ENCODE data around the gene KMT2C. TPM values are rescaled to one million over a fixed set of nuclear protein-coding genes. Genes with fewer than 3 reads are reported as not detected.
"Not testable (repeated sequence)": the region's sequence is repeated elsewhere in the genome, so short reads cannot be mapped to it uniquely, and the experiment has no call there.

The KMT2C gene
- total RNA-seq, 1 donor from 2014 or later, result 136 TPM

DNA sequence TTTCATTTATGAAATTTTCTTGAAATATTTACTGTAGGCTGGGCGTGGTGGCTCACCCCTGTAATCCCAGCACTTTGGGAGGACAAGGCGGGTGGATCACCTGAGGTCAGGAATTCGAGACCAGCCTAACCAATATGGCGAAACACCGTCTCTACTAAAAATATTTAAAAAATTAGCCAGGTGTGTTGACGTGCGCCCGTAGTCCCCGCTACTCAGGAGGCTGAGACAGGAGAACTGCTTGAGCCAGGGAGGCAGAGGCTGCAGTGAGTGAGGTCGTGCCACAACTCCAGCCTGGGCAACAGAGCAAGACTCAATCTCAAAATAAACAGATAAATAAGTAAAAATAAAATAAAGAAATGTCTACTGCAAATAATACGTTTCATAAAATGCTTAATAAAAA, 192.3 kb downstream of the KMT2C start:
- H3K27ac Mint-ChIP-seq (ENCODE audit: unreplicated experiment); H3K4me3 Mint-ChIP-seq (ENCODE audit: unreplicated experiment); H3K27me3 Mint-ChIP-seq (ENCODE audit: unreplicated experiment); H3K4me1 Mint-ChIP-seq (ENCODE audit: low read depth, unreplicated experiment); H3K36me3 Mint-ChIP-seq (ENCODE audit: unreplicated experiment); DNase-seq; H3K9me3 Mint-ChIP-seq (ENCODE audit: unreplicated experiment): not testable (repeated sequence)

DNA sequence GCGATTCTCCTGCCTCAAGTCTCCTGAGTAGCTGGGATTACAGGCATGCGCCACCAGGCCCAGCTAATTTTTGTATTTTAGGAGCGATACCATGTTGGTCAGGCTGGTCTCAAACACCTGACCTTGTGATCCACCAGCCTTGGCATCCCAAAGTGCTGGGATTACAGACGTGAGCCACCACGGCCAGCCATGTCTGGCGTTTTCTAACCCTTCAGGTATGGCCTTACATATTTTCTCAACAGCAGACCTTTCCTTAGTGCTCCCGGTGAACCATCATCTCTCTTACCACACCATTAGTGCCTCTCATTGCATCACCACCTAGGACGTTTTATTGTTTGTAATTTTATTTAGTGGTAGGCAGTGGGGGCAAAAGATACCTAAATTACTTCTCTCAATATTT, 194.5 kb downstream of the KMT2C start:
- H3K4me3 Mint-ChIP-seq (ENCODE audit: unreplicated experiment); H3K27me3 Mint-ChIP-seq (ENCODE audit: unreplicated experiment); H3K9me3 Mint-ChIP-seq (ENCODE audit: unreplicated experiment); H3K4me1 Mint-ChIP-seq (ENCODE audit: low read depth, unreplicated experiment); H3K27ac Mint-ChIP-seq (ENCODE audit: unreplicated experiment); DNase-seq; H3K36me3 Mint-ChIP-seq (ENCODE audit: unreplicated experiment): not testable (repeated sequence)

GRCh38 chr7:152236306-152236705, 199.5 kb downstream of the KMT2C start:
- not testable (repeated sequence) for H3K36me3 Mint-ChIP-seq (ENCODE audit: unreplicated experiment); H3K27ac Mint-ChIP-seq (ENCODE audit: unreplicated experiment); H3K4me3 Mint-ChIP-seq (ENCODE audit: unreplicated experiment); H3K27me3 Mint-ChIP-seq (ENCODE audit: unreplicated experiment); H3K4me1 Mint-ChIP-seq (ENCODE audit: low read depth, unreplicated experiment); DNase-seq; H3K9me3 Mint-ChIP-seq (ENCODE audit: unreplicated experiment)

GRCh38 chr7:152234421-152234820, 201.4 kb downstream of the KMT2C start:
- not testable (repeated sequence) for H3K4me1 Mint-ChIP-seq (ENCODE audit: low read depth, unreplicated experiment); H3K36me3 Mint-ChIP-seq (ENCODE audit: unreplicated experiment); H3K27ac Mint-ChIP-seq (ENCODE audit: unreplicated experiment); H3K27me3 Mint-ChIP-seq (ENCODE audit: unreplicated experiment); H3K4me3 Mint-ChIP-seq (ENCODE audit: unreplicated experiment); H3K9me3 Mint-ChIP-seq (ENCODE audit: unreplicated experiment); DNase-seq

DNA sequence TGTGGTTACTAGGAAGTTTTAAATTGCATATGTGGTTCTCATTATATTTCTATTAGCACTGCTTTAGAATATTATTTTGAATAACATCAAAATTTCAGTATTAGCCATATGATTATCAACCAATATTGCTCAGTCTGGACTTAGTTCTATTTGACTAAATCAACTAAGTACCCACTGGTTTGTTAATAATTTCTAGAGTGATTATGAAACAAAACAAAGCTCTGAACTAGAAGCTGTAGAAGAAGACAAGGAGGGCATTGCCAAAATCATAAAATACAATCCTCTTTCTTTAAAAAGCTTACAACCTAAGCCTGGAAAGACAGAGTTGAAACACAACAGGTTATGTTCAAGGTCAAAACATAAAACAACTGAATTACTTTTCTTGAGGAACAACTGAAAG, 204.7 kb downstream of the KMT2C start:
- TF ChIP-seq, protein P1, sequence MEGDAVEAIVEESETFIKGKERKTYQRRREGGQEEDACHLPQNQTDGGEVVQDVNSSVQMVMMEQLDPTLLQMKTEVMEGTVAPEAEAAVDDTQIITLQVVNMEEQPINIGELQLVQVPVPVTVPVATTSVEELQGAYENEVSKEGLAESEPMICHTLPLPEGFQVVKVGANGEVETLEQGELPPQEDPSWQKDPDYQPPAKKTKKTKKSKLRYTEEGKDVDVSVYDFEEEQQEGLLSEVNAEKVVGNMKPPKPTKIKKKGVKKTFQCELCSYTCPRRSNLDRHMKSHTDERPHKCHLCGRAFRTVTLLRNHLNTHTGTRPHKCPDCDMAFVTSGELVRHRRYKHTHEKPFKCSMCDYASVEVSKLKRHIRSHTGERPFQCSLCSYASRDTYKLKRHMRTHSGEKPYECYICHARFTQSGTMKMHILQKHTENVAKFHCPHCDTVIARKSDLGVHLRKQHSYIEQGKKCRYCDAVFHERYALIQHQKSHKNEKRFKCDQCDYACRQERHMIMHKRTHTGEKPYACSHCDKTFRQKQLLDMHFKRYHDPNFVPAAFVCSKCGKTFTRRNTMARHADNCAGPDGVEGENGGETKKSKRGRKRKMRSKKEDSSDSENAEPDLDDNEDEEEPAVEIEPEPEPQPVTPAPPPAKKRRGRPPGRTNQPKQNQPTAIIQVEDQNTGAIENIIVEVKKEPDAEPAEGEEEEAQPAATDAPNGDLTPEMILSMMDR (IDR thresholded peaks at IDR 0.05; ENCODE audit: partially characterized antibody, unreplicated experiment), result no peak
- DNase-seq, result no peak
- Mint-ChIP-seq H3K36me3 (ENCODE audit: unreplicated experiment) (no peaks in the 10 kb centered on the region), H3K4me3 (ENCODE audit: unreplicated experiment) (no peak overlapping the region), H3K4me1 (ENCODE audit: low read depth, unreplicated experiment) (no peaks in the 10 kb centered on the region), H3K9me3 (ENCODE audit: unreplicated experiment) (no peaks in the 10 kb centered on the region), H3K27ac (ENCODE audit: unreplicated experiment) (no peak overlapping the region), H3K27me3 (ENCODE audit: unreplicated experiment) (no peaks in the 10 kb centered on the region)

DNA sequence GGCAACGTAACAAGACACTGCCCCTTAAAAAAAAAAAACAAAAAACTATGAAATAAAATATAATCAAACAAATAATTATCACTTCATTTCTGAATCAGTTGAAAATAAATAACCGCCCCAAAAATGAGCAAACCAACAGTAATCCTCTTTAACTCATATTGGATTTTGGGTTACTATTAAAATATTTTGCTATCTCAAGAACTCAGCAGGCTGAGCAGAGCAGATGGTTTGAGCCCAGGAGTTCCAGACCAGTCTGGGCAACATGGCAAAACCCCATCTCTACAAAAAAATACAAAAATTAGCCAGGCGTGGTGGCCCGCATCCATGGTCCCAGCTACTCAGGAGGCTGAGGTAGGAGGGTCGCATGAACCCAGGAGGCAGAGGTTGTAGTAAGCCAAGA, 216.2 kb downstream of the KMT2C start:
- not testable (repeated sequence) for H3K27ac Mint-ChIP-seq (ENCODE audit: unreplicated experiment); DNase-seq; H3K4me3 Mint-ChIP-seq (ENCODE audit: unreplicated experiment); H3K36me3 Mint-ChIP-seq (ENCODE audit: unreplicated experiment); H3K27me3 Mint-ChIP-seq (ENCODE audit: unreplicated experiment); H3K9me3 Mint-ChIP-seq (ENCODE audit: unreplicated experiment); H3K4me1 Mint-ChIP-seq (ENCODE audit: low read depth, unreplicated experiment)

GRCh38 chr7:152208766-152209165, 227.0 kb downstream of the KMT2C start:
- H3K4me3 Mint-ChIP-seq (ENCODE audit: unreplicated experiment), result not testable (repeated sequence)

DNA sequence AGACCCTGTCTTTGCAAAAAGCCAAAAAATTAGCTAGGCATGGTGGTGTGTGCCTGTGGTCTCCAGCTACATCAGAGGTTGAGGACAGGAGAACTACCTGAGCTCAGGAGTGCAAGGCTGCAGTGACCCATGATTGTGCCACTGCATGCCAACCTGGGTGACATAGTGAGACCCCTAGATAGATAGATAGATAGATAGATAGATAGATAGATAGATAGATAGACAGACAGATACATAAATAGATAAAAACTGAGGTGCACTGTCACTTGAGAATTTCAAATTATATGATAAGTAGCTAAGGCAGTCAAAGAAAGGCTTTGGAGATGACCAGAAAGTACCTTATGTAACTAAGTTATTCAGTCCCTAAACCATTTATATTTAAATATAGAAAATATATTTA, 231.4 kb downstream of the KMT2C start:
- not testable (repeated sequence) for H3K27ac Mint-ChIP-seq (ENCODE audit: unreplicated experiment); H3K9me3 Mint-ChIP-seq (ENCODE audit: unreplicated experiment); H3K36me3 Mint-ChIP-seq (ENCODE audit: unreplicated experiment); H3K4me3 Mint-ChIP-seq (ENCODE audit: unreplicated experiment); H3K4me1 Mint-ChIP-seq (ENCODE audit: low read depth, unreplicated experiment); H3K27me3 Mint-ChIP-seq (ENCODE audit: unreplicated experiment); DNase-seq

More at GRCh38 chr7:152208766-152209165, 227.0 kb downstream of the KMT2C start:
- H3K27me3 Mint-ChIP-seq (ENCODE audit: unreplicated experiment); H3K9me3 Mint-ChIP-seq (ENCODE audit: unreplicated experiment); H3K36me3 Mint-ChIP-seq (ENCODE audit: unreplicated experiment); H3K4me1 Mint-ChIP-seq (ENCODE audit: low read depth, unreplicated experiment); DNase-seq; H3K27ac Mint-ChIP-seq (ENCODE audit: unreplicated experiment): not testable (repeated sequence)

GRCh38 chr7:152203095-152203494, 232.7 kb downstream of the KMT2C start:
- Mint-ChIP-seq H3K36me3 (ENCODE audit: unreplicated experiment) (no peaks in the 10 kb centered on the region), H3K9me3 (ENCODE audit: unreplicated experiment) (peaks cover 2% of the 10 kb centered on the region), H3K27me3 (ENCODE audit: unreplicated experiment) (no peaks in the 10 kb centered on the region), H3K4me3 (ENCODE audit: unreplicated experiment) (no peak overlapping the region), H3K27ac (ENCODE audit: unreplicated experiment) (no peak overlapping the region), H3K4me1 (ENCODE audit: low read depth, unreplicated experiment) (no peaks in the 10 kb centered on the region)
- TF ChIP-seq, protein P1 (IDR thresholded peaks at IDR 0.05; ENCODE audit: partially characterized antibody, unreplicated experiment), result no peak
- no peak for DNase-seq
